OCI-LY3 (cell line): ENCODE measurements around the gene FRMD7.

ENCODE experiments used
- EZH2phosphoT487 ChIP-seq: fragments of 200-600 bp; shearing (Covaris generic); IDR thresholded peaks from 2 replicates; pipeline ENCODE4 v1.6.1; 2018; ENCODE audit warnings: antibody characterized with exemption, mixed run types, low read depth
- TF ChIP-seq, protein P1 (sequence below): fragments of 200-600, 300-600 bp; sonication (generic); IDR thresholded peaks from 2 replicates; pipeline ENCODE4 v1.5.1; 2014; ENCODE audit warnings: antibody characterized with exemption, low read length, low read depth

DNA sequence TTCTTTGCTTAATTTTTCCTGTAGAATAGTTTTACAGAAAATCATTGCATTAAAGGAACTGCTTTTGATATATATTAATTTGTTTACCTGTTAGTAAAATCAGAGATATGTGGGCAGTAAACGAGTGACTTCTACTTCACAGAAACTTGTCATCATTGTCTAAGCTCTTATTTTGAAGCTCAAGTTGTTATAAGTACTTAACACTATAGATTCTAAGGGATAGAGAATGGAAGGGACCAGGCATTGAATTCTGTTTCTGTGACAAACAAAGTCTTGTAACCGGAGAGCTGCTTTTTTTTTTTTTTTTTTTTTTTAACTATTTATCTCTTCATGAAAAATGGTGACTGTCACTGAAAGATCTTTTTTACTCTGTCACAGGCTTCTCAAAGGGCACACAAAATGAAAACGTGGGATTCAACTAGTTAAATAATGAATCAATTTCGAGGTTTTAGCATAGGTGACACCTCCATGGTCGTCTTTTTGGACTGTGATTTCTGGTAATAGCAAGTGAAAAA is 90.3 kb downstream of the FRMD7 start:
- TF ChIP-seq EZH2phosphoT487 = no peak
- TF ChIP-seq, protein P1, sequence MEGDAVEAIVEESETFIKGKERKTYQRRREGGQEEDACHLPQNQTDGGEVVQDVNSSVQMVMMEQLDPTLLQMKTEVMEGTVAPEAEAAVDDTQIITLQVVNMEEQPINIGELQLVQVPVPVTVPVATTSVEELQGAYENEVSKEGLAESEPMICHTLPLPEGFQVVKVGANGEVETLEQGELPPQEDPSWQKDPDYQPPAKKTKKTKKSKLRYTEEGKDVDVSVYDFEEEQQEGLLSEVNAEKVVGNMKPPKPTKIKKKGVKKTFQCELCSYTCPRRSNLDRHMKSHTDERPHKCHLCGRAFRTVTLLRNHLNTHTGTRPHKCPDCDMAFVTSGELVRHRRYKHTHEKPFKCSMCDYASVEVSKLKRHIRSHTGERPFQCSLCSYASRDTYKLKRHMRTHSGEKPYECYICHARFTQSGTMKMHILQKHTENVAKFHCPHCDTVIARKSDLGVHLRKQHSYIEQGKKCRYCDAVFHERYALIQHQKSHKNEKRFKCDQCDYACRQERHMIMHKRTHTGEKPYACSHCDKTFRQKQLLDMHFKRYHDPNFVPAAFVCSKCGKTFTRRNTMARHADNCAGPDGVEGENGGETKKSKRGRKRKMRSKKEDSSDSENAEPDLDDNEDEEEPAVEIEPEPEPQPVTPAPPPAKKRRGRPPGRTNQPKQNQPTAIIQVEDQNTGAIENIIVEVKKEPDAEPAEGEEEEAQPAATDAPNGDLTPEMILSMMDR = no peak
